Measurements from ENCODE around the gene MAP3K3. TPM values are rescaled to one million over a fixed set of nuclear protein-coding genes. Genes with fewer than 3 reads are reported as not detected.

MAP3K3 gene
- total and polyA plus RNA-seq, 9 of the 15 experiments (the other 6 are each of a cell fraction or from before 2014, with no cell fraction given), result 0.69 to 16.5 (median 12.1) TPM

- TF ChIP-seq TCF7L2 (IDR thresholded peaks at IDR 0.05; ENCODE audit: low read depth, low read length) (no peak), ZNF143 (CRISPR knock-in tag; IDR thresholded peaks at IDR 0.05) (no peak; the same call in 1 of the 2 replicates), ZNF232 (CRISPR knock-in tag; IDR thresholded peaks at IDR 0.05) (no peak), CBX8 (IDR thresholded peaks at IDR 0.05; ENCODE audit: borderline replicate concordance, extremely low read depth, low read depth, low read length, poor library complexity, severe bottlenecking) (no peak), DNMT1 (IDR thresholded peaks at IDR 0.05) (no peak), ZBTB9 (CRISPR knock-in tag; IDR thresholded peaks at IDR 0.05) (no peak; the same call in 1 of the 2 replicates), SLC30A9 (CRISPR knock-in tag; IDR thresholded peaks at IDR 0.05) (no peak), HLTF (IDR thresholded peaks at IDR 0.05) (no peak), RFX7 (CRISPR knock-in tag; IDR thresholded peaks at IDR 0.05) (no peak), ZBTB1 (CRISPR knock-in tag; IDR thresholded peaks at IDR 0.05; ENCODE audit: borderline replicate concordance, low read depth) (no peak), KLF1 (tag; IDR thresholded peaks at IDR 0.05) (no peak), ARID3B (CRISPR knock-in tag; IDR thresholded peaks at IDR 0.05; ENCODE audit: borderline replicate concordance) (no peak), ETV1 (tag; conservative IDR thresholded peaks at IDR 0.05; ENCODE audit: low read depth) (peak; percentile 46; the same call in 1 of the 2 replicates), ZNF707 (CRISPR knock-in tag; conservative IDR thresholded peaks at IDR 0.05) (no peak), ZBTB7A (IDR thresholded peaks at IDR 0.05; ENCODE audit: borderline replicate concordance, control insufficient read depth, low read depth, low read length) (no peak; the same call in 1 of the 2 replicates), BDP1 (IDR thresholded peaks at IDR 0.05; ENCODE audit: insufficient read depth, insufficient read length) (no peak), TCF15 (CRISPR knock-in tag; IDR thresholded peaks at IDR 0.05) (peak; percentile 66; the same call in 1 of the 2 replicates), ZNF76 (CRISPR knock-in tag; IDR thresholded peaks at IDR 0.05; ENCODE audit: borderline replicate concordance) (0 out of 2 replicates have a peak, but pooled peaks have one; percentile 29), MEF2A (IDR thresholded peaks at IDR 0.05; ENCODE audit: control insufficient read depth, low read depth, low read length) (peak; percentile 34; the same call in 1 of the 2 replicates)
- TF ChIP-seq, protein P1, sequence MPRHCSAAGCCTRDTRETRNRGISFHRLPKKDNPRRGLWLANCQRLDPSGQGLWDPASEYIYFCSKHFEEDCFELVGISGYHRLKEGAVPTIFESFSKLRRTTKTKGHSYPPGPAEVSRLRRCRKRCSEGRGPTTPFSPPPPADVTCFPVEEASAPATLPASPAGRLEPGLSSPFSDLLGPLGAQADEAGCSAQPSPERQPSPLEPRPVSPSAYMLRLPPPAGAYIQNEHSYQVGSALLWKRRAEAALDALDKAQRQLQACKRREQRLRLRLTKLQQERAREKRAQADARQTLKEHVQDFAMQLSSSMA (CRISPR knock-in tag; IDR thresholded peaks at IDR 0.05), result no peak
- TF ChIP-seq, protein P2, sequence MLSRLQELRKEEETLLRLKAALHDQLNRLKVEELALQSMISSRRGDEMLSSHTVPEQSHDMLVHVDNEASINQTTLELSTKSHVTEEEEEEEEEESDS (CRISPR knock-in tag; IDR thresholded peaks at IDR 0.05), result no peak
- TF ChIP-seq, protein P3, sequence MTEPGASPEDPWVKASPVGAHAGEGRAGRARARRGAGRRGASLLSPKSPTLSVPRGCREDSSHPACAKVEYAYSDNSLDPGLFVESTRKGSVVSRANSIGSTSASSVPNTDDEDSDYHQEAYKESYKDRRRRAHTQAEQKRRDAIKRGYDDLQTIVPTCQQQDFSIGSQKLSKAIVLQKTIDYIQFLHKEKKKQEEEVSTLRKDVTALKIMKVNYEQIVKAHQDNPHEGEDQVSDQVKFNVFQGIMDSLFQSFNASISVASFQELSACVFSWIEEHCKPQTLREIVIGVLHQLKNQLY (CRISPR knock-in tag; conservative IDR thresholded peaks at IDR 0.05), result 0 out of 4 replicates have a peak, but pooled peaks of 1 of the 2 experiments have one; percentile 21
Measured at GRCh38 chr17:63600569-63601438, 21.4 kb upstream of the MAP3K3 start, which contains the start of gene TACO1 (continued).
